Measurements from ENCODE around the gene SLC46A2. TPM values are rescaled to one million over a fixed set of nuclear protein-coding genes. Genes with fewer than 3 reads are reported as not detected.

SLC46A2 gene
- total and polyA plus RNA-seq, 2 donors (not counting 1 experiment from before 2014, with no cell fraction given), result 0.18 TPM; not detected in 1

DNA sequence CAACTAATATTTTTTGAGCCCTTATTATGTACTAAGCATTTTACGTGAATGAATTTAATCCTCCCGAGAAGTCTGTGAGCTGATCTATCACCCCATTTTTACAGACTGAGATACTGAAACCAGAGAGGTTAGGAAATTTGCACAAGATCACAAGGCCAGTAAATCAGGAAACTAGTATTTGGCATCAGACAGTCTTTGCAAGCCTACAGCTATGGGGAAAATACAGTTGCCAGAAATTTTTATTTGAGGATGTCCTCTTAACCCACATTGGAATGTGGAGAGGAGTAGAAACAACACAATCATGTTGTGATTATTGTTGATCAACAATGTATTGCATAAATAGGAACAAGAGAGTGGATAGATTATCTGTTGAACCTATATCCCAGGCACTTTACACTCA, 2.3 kb upstream of the SLC46A2 start:
- peaks cover 26% of the 10 kb centered on the region for H3K4me1 Mint-ChIP-seq
- TF ChIP-seq EZH2 (IDR thresholded peaks at IDR 0.05; ENCODE audit: borderline replicate concordance, insufficient read depth, low read depth, low read length, poor library complexity, severe bottlenecking), result no peak
- TF ChIP-seq, protein P1, sequence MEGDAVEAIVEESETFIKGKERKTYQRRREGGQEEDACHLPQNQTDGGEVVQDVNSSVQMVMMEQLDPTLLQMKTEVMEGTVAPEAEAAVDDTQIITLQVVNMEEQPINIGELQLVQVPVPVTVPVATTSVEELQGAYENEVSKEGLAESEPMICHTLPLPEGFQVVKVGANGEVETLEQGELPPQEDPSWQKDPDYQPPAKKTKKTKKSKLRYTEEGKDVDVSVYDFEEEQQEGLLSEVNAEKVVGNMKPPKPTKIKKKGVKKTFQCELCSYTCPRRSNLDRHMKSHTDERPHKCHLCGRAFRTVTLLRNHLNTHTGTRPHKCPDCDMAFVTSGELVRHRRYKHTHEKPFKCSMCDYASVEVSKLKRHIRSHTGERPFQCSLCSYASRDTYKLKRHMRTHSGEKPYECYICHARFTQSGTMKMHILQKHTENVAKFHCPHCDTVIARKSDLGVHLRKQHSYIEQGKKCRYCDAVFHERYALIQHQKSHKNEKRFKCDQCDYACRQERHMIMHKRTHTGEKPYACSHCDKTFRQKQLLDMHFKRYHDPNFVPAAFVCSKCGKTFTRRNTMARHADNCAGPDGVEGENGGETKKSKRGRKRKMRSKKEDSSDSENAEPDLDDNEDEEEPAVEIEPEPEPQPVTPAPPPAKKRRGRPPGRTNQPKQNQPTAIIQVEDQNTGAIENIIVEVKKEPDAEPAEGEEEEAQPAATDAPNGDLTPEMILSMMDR (IDR thresholded peaks at IDR 0.05), result no peak
- no peak overlapping the region for H3K9ac ChIP-seq (ENCODE audit: low read length)
- WGBS (ENCODE audit: insufficient coverage), result no CpG with 5 or more reads among the region's 2 CpGs
- H3K9me3 ChIP-seq (ENCODE audit: control extremely low read depth in 1 of 3, control insufficient read depth in 2 of 3, insufficient read depth in 1 of 3, low read length in 2 of 3), result peaks cover 0 to 3% (median 0%) of the 10 kb centered on the region in 3 donors
- no peak overlapping the region for H3K27ac Mint-ChIP-seq
- H3K4me2 ChIP-seq (replicated peaks; ENCODE audit: low read depth, low read length, poor library complexity, severe bottlenecking), result no peak overlapping the region
- peaks cover 0 to 35% (median 20%) of the 10 kb centered on the region in 4 experiments for H3K27me3 ChIP-seq (replicated peaks in 1 of 4; ENCODE audit: control extremely low read depth in 1 of 4, control insufficient read depth in 3 of 4, insufficient read depth in 4 of 4, low read length in 3 of 4)
- DNase-seq, result no peak
- POLR2A ChIA-PET, result interaction anchor here (0.6 kb wide), 1 partner anchor 107 kb away, joined by 7 read pairs; no protein-coding TSS in a partner anchor
- CTCF ChIA-PET, result interaction anchor here (3.1 kb wide), 1 partner anchor 10 kb away, joined by 18 read pairs; no protein-coding TSS in a partner anchor
- no peak overlapping the region for H2AFZ ChIP-seq (ENCODE audit: insufficient read depth, low read depth, low read length, poor library complexity, severe bottlenecking)
- no peak overlapping the region for H3K27ac ChIP-seq (ENCODE audit: low read length in 2 of 2)
- no peaks in the 10 kb centered on the region for H3K36me3 ChIP-seq (replicated peaks in 1 of 2; ENCODE audit: control extremely low read depth in 1 of 2, control insufficient read depth in 1 of 2, extremely low read depth in 1 of 2, insufficient read depth in 2 of 2, low read length in 1 of 2)
- no peak for ATAC-seq (ENCODE audit: low read depth)
- intact Hi-C loops (cut with micrococcal nuclease), result no loop called here
- peaks cover 25 to 31% of the 10 kb centered on the region in 2 donors for H3K4me1 ChIP-seq (ENCODE audit: control insufficient read depth in 2 of 2, insufficient read depth in 2 of 2, low read length in 2 of 2)
- no peaks in the 10 kb centered on the region for H3K79me2 ChIP-seq (ENCODE audit: control insufficient read depth, insufficient read depth, low read length)
- H4K20me1 ChIP-seq (ENCODE audit: control insufficient read depth, insufficient read depth, low read length, poor library complexity, severe bottlenecking), result no peaks in the 10 kb centered on the region
- H3K9me3 Mint-ChIP-seq (ENCODE audit: insufficient read depth), result no peaks in the 10 kb centered on the region
- H3K4me3 Mint-ChIP-seq, result no peak overlapping the region
- H3K4me3 ChIP-seq (ENCODE audit: control extremely low read depth in 1 of 5, extremely low read depth in 1 of 5, insufficient read depth in 1 of 5, low read depth in 2 of 5, low read length in 4 of 5), result no peak overlapping the region
- peaks cover 37% of the 10 kb centered on the region for H3K27me3 Mint-ChIP-seq

DNA sequence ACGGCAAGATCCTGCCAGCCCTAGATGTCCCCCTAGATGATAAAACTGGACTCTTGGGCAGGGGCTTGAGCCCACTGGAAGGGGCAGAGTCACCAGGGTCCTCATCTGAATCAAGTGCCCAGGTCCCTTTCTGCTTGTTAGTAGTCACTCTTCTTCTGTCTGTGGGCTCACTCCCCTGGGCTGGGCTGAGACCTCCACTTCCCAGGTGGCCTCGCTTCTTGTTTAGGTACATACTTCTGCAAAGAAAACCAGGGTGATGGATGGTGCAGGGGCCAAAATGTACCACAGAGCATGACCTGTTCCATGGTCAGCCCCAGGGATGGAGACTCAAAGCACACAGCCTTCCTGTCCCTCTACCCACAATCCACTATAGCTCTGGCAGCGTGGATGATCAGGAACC, 845 bp upstream of the SLC46A2 start:
- no peak for ATAC-seq (ENCODE audit: low read depth)
- Histone ChIP-seq H3K4me3 (ENCODE audit: control extremely low read depth in 1 of 5, extremely low read depth in 1 of 5, insufficient read depth in 1 of 5, low read depth in 2 of 5, low read length in 4 of 5) (no peak overlapping the region), H3K4me1 (ENCODE audit: control insufficient read depth in 2 of 2, insufficient read depth in 2 of 2, low read length in 2 of 2) (peaks cover 22 to 27% of the 10 kb centered on the region in 2 donors), H3K27ac (ENCODE audit: low read length in 2 of 2) (no peak overlapping the region), H3K27me3 (replicated peaks in 1 of 4; ENCODE audit: control extremely low read depth in 1 of 4, control insufficient read depth in 3 of 4, insufficient read depth in 4 of 4, low read length in 3 of 4) (peaks cover 0 to 30% (median 14%) of the 10 kb centered on the region in 4 experiments), H4K20me1 (ENCODE audit: control insufficient read depth, insufficient read depth, low read length, poor library complexity, severe bottlenecking) (no peaks in the 10 kb centered on the region), H3K36me3 (replicated peaks in 1 of 2; ENCODE audit: control extremely low read depth in 1 of 2, control insufficient read depth in 1 of 2, extremely low read depth in 1 of 2, insufficient read depth in 2 of 2, low read length in 1 of 2) (no peaks in the 10 kb centered on the region), H2AFZ (ENCODE audit: insufficient read depth, low read depth, low read length, poor library complexity, severe bottlenecking) (no peak overlapping the region), H3K4me2 (replicated peaks; ENCODE audit: low read depth, low read length, poor library complexity, severe bottlenecking) (no peak overlapping the region), H3K9me3 (ENCODE audit: control extremely low read depth in 1 of 3, control insufficient read depth in 2 of 3, insufficient read depth in 1 of 3, low read length in 2 of 3) (peaks cover 0 to 3% (median 0%) of the 10 kb centered on the region in 3 donors), H3K79me2 (ENCODE audit: control insufficient read depth, insufficient read depth, low read length) (no peaks in the 10 kb centered on the region), H3K9ac (ENCODE audit: low read length) (no peak overlapping the region)
- ChIA-PET CTCF (interaction anchor here (3.1 kb wide), 1 partner anchor 12 kb away, joined by 18 read pairs; no protein-coding TSS in a partner anchor), POLR2A (no interaction called here)
- peaks cover 24% of the 10 kb centered on the region for H3K4me1 Mint-ChIP-seq
- no peak for DNase-seq
- intact Hi-C loops (cut with micrococcal nuclease), result no loop called here
- no peak overlapping the region for H3K27ac Mint-ChIP-seq
- no peak for TF ChIP-seq EZH2 (IDR thresholded peaks at IDR 0.05; ENCODE audit: borderline replicate concordance, insufficient read depth, low read depth, low read length, poor library complexity, severe bottlenecking)
- TF ChIP-seq, protein P1 (IDR thresholded peaks at IDR 0.05), result no peak
- WGBS (ENCODE audit: insufficient coverage), result 100% methylated on average over 2 of the region's 3 CpGs
- peaks cover 35% of the 10 kb centered on the region for H3K27me3 Mint-ChIP-seq
- no peaks in the 10 kb centered on the region for H3K9me3 Mint-ChIP-seq (ENCODE audit: insufficient read depth)
- no peak overlapping the region for H3K4me3 Mint-ChIP-seq
